GM19467 (cell line): ENCODE data around the gene BTBD8.

ENCODE experiments used
- ATAC-seq: cut with Tn5 transposase; IDR thresholded peaks from one replicate; pipeline ENCODE4 v1.9.1; 2021; ENCODE audit warnings: mild to moderate bottlenecking, moderate library complexity; ENCODE audit not compliant: unreplicated experiment

Gene BTBD8

DNA sequence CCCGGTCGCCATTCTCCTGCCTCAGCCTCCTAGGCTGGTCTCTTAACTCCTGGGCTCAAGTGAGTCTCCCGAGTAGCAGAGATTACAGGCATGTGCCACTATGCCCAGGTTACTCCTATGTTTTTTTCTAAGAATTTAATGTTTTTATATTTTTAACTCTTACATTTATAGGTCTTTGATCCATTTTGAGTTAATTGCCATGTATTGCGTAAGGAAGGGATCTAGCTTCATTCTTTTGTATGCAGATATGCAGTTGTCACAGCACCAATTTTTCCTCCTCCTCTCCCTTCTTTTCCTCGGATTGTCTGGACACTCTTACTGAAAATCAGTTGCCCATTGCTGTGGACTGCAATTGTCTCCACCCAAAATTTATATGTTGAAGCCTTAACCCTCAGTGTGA lies 11.5 kb downstream of the BTBD8 start:
- ATAC-seq, result no peak

DNA sequence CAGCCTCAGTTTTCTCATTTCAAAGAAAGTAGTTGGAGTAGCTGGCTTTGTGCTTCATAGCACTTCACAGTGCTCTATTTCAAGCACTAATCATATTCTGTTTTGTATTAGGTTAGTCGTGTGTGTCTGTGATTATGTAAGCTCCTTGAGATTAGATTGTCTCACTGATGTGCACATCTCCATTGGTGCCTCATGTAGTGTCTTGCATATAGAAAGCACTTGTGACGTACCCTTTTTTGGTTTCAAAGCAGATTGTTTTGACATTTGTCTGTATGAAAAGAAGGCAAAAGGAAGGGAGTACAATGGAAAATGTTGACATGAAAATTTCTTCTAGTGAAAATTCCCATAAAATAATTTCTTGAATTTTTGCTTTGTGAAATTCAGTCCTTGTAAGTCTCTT lies 13.9 kb downstream of the BTBD8 start:
- ATAC-seq, result no peak

DNA sequence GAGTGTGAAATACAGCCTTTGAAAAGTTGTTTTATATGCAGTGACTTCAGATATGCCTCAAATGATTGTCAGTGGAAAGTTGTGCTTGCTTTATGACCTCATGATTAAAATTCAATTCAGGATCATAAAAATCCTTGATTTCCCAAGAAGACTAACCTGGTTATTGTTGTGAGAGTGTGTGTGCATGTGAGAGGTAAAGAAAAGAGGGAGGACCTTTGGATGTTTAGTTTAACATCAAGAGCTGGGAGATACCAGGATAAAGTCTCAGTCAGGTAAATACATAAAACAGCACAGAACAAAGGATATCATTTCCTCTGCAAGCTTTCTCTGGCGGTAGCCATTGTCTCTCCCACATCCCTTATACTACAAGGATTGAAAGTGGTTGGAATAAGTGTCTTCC lies 14.4 kb downstream of the BTBD8 start:
- ATAC-seq, result no peak

DNA sequence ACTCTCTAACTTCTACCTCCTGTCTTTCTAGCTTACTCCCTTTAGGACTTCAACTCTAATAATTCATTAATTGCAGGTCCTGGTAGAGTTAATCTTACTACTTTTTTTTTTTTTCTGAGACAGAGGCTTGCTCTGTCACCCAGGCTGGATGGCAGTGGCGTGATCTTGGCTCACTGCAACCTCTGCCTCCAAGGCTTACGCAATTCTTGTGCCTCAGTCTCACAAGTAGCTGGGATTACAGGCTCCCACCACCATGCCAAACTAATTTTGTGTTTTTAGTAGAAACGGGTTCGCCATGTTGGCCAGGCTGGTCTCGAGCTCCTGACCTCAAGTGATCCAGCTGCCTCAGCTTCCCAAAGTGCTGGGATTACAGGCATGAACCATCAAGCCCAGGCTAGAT lies 15.7 kb downstream of the BTBD8 start:
- ATAC-seq, result no peak

DNA sequence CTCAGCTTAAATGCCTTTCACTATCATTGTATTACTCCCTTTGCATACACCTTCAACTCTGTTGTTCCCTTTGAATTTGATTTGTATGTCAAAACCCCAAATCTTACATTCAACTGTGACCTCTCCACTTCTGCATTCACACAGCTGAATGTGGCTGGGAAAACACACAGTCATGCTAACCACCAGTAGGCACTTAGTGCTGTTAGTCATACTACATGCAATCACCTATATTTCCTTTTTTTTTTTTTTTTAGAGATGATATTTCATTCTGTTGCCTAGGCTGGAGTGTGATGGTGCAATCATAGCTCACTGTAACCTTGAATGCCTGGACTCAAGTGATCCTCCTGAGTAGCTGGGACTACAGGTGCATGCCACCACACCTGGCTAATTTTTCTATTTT lies 16.2 kb downstream of the BTBD8 start:
- ATAC-seq, result no peak

DNA sequence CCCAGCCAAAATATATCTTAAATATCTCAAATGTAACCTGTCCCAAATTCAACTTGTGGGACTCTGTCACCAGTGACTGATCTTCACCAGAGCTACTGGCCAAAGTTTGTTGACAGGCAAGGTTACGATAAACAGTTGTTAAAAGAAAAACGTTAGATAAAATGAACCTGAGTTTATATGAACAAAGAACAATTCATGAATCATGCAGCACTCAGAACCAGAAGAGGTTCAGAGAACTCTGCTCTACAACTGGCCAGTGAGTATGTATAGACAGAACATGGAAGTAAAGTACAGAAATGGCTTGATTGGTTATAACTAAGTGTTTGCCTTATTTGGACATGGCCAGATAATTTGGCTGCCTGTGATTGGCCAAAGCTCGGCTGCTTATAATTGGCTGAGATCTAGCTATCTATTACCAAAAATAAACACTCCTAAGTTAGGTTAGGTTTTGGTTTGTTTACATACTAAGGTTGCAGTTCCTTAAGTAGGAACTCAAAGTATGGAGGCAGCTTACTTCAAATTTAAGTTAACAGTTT lies 25.5 kb downstream of the BTBD8 start:
- ATAC-seq, result no peak

DNA sequence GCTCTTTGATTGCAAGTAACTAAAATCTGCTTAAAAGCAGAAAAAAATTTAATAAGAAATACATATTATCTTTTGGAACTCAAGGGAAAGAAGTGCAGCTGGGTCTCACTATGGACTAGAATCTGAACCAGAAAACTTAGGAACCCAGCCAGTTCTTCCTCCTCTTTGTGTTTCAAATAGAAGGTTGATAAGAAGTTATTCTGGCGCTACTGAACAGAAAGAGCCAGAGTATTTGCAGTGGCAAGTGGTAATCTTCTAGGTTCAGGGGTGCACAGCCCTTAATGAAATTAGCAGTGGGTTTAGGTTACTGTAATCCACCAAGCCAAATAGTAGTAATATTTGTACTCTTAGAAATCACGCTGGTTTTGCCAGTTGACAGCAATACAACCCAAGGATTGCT lies 28.5 kb downstream of the BTBD8 start:
- ATAC-seq, result no peak

DNA sequence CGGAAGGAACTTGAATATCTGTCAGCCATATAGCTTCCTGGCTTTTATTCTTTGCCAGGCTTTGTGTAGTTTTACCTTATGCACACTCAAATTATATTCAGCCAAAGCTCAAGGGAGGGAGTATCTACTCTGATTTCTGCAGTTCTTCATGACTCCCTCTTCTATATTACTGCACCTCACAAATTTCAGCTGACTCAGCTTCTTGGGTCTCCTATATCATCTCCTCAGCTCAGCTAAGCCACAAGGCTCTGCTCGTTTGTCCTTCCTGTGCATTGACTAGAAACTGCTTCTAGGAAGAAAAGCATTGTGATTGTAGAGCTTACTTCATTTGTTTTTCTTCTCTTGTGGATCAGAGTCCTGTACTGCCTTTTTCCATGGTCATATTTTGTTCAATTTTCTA lies 37.4 kb downstream of the BTBD8 start:
- ATAC-seq, result no peak

DNA sequence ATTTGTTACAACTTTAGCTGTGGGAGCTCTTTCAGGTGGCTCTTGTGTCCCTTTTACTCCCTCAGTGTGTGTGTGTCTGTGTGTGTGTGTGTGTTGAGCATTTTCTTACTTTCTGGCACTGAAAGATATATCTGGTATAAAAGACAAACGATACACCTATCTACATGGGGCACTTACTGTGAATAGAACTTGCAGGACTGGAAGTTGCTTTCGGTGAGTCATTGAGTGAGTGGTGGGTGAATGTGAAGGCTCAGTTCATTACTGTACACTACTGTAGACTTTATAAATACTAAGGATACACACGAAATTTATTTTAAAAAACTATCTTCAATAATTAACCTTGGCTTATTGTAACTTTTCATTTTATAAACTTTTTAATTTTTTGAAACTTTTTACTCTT lies 38.7 kb downstream of the BTBD8 start:
- ATAC-seq, result no peak

DNA sequence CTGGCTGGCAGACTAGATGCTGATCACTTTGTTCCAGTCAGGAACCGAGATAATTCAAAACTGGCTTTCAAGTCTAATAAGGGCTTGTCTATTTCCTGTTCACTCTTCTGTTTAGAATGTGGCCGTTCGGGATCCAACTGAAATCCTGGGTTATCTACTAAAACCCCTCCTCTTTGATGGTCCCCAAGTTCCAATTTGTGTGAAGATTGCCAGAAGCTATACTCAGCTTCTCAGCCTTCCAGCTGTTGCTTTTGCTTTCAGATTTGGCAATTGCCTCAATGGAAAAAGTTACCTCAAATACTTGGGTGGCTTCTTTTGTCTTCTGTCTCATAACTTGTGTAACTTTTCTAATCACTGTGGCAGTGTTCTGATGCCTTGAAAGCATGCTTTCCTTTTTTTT lies 43.7 kb downstream of the BTBD8 start:
- ATAC-seq, result no peak

DNA sequence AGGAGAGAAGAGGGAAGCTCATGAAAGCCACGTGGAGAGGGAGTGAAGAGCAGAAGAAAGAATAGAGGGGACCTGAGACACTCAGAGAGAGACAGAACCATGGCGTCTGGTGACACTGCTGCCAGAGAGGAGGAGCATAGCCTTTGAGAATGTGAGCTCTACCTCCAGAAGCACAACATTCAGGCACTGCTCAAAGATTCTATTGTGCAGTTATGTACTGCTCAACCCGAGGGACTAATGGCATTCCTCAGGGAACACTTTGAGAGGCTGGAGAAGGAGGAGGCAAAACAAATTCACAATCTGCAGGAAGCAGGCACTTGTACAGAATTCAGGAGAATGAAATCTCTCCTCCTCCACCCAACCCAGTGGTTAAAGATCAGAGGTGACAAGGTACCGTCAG lies 45.1 kb downstream of the BTBD8 start:
- no peak for ATAC-seq

DNA sequence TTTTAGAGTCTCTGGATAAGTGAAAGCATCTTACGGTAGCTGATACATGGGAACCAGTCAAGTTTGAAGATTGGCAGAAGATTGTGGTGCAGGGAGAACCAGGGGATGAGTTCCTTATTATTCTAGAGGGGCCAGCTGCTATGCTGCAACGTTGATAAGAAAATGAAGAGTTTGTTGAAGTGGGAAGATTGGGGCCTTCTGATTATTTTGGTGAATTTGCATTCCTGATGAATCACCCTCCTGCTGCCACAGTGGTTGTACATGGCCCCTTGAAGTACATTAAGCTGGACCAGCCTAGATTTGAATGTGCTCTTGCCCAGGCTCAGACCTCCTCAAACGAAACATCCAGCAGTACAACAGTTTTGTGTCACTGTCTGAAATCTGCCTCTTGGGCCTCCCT lies 45.9 kb downstream of the BTBD8 start:
- ATAC-seq, result no peak

DNA sequence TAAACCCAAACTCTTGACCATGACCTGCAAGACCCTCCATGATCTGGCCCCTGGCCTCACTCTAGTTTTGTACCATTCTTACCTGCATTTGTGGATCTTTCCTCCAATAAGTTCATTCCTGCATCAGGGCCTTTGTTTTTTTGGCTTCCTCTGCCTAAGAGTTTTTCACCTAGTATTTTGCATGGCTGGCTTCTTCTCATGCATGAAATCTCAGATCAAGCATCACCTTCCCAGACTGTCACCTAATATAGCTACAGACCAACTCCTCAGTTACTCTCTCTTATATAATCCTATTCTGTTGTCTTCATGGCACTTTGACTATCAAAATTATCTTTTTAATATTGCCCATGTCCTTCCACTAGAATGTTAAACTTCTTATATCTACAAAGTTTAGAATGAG lies 54.2 kb downstream of the BTBD8 start:
- ATAC-seq, result no peak

DNA sequence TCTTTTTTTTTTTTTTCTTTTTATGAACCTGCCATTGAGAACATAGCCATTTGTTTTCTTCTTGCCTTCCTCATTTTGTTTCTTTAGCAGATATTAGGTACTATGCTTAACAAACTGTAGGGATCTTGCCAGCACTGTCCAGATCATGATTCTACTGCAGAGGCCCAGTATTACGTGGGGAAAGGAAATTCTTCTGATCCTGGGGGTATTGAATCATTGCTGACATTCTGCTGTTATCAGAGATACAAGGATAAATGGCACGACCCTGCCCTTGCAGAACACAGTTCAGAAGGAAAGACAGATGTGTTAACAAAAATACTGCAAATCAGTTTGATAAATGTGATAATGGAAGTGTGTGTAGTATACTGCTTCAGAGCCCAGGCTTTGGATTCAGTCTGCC lies 56.2 kb downstream of the BTBD8 start:
- no peak for ATAC-seq

DNA sequence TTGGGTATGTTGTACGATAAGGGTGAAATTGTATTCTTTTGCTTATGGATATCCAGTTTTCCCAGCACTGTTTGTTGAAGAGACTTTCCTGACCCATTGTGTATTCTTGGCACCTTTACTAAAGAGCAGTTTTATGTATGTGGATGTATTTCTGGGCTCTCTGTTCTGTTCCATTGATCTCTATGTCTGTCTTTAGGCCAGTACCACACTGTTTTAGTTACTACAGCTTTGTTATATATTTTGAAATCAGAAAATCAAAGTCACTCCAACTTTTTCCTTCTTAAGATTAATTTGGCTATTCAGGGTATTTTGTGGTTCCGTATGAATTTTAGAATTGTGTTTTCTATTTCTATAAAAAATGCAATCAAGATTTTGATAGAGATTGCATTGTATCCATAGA lies 74.8 kb downstream of the BTBD8 start:
- ATAC-seq, result no peak

DNA sequence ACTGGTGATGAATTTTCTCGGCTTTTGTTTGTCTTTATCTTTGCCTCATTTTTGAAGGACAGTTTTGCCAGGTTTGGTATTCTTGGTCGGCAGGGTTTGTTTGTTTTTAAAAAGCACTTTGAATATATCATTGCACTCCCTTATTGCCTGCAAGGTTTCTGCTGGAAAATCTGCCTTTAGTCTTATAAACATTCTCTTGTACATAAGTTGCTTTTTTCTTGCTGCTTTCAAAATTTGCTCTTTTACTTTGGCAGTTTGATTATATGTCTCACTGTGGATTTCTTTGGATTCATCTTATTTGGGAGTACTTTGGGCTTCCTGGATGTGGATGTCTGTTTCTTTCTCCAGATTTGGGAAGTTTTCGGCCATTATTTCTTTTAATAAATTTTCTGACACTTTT lies 79.4 kb downstream of the BTBD8 start:
- no peak for ATAC-seq

DNA sequence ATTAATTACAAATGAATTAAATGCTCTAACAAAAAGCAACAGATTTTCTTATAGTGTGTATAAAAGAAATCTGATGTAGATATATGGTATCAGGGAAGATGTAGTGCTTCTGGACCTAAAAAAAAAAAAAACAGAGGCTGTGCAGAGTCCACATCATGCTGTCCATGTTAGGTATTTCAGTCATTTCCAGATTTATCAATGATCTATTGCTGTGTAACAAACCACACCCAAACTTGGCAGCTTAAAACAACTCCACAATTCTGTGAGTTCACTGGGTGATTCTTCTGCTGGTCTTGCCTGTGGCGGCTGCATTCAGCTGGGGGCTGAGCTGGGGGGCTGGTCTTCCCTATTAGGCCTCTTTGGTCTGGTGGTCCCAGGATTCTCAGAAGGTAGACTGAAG lies 85.2 kb downstream of the BTBD8 start:
- no peak for ATAC-seq

DNA sequence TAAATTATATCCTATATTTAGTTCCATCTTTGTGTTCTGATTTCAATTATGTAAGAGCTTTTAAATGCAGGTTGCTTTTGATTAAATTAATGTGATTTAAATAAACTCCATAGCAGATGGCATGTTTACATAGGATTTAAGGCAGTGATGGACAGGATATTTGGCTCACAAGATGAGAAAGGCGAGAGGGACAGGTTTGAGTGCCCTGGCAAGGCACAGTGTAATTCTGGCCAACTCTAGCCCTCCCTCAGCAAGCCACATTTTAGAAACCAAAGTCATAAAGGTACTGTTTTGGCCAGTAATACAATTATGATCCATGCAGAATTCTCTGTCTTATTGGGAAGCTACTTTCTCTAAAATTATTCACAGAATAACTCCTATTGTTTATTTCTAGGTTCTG lies 87.0 kb downstream of the BTBD8 start:
- ATAC-seq, result no peak

DNA sequence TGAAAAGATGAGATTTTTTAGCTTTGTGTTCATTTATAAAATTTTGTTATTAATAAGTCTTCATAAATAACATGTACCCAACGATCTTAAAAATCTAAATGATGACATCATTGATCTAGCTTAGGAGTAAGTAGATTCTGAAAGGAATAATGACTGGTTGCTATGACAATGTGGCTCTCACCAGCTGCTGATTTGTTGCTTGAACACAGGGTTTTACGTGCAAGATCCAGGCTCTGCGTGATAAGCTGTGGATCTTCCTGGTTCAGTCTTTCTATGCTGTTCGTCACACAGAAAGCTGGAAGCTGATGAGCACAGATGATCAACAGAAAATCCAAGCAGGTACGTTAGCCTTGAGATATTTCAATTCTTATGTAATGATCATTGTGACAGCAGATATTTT lies 88.5 kb downstream of the BTBD8 start:
- no peak for ATAC-seq

DNA sequence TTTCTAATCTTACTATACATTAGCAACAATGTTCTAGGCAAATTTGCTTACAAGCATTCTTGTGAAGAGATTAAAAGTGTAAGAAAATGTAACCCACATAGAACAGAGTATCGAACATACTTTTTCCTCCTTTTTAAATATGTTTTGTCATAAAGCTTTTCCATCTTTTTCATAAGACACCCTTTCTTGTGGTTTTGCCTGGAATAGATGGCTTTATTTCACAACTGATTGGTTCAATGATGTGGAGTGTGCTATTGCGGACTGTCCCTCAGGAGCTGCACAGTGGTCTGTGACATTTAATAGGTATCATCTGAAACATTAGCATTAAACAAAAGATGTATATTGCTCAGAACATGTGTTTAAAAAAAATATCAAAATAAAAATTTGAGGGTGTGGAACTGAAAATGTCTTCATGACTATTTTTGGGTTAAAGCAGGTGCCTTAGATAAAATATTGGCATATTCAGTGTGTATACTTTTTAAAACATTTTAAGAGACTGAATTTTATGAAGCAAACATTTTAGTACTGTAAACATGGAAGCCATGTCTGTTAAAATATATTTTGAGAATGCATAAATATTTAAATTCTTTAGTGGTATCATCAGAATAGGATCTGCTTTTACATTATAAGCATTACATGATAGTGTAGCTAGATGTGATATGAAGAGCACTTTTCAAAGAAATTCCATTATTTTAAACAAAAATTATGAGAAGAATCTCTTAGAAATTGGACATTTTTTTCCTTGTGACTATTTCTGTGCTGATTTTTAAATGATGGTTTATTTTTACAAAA lies 89.3 kb downstream of the BTBD8 start:
- no peak for ATAC-seq

DNA sequence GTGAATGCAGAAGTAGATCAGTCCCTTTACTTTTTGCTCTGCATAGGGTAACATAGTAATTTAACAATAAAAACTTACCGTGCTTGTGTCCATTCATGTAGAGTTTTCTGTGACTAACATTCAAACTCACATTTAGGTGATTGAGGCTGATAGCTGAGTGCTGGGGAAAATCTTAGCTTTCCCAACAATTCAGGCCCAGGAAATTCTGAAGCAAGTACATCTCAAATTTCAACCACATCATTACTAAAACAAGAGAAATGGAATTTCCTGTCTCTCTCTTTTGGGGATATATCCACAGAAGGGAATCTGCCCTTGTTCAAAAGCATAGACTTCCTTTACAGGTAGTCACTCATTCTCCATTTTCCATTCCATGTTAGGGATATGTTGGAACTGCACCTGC lies 104.5 kb downstream of the BTBD8 start:
- ATAC-seq, result no peak

DNA sequence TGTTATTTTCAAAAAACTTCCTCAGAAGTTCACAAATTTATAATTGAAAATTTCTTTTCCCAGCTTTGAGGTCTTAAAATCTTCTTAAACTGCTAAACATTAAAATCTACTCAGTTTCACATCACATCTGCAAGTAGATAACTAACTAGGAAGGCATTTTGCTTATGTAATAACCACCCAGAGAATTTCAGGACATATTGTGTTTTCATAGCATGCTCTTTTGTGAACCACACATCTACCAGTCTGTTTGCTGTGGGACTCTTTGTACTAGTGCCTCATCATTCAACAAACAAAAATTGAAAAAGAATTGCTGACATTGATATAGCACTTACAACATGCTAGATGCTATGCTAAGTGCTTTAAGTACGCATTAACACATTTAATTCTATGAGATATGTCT lies 105.9 kb downstream of the BTBD8 start:
- ATAC-seq, result no peak
